Right cardiac atrium (tissue), 5 donors: ENCODE data around the gene METTL9. TPM values are rescaled to one million over a fixed set of nuclear protein-coding genes. Genes with fewer than 3 reads are reported as not detected.
"Not testable (repeated sequence)": the region's sequence is repeated elsewhere in the genome, so short reads cannot be mapped to it uniquely, and the experiment has no call there.

Experiments
- ATAC-seq, 2 donors: fragments of 200-7000 bp; cut with Tn5 transposase; one replicate each; pipeline versions ENCODE4 v1.8.0 to v1.9.1; 2020; ENCODE audit warnings: moderate library complexity in 2 of 2, mild to moderate bottlenecking in 1 of 2
- DNase-seq, 3 donors: peaks; one replicate each; pipeline ENCODE4 v3.0.0-alpha.2; 2020
- H3K27ac ChIP-seq: one replicate; pipeline ENCODE4 v1.5.1; 2013; ENCODE audit warnings: mild to moderate bottlenecking, low read length, control low read depth, moderate library complexity
- H3K27me3 ChIP-seq: one replicate; pipeline ENCODE4 v1.6.1; 2013; ENCODE audit not compliant: control insufficient read depth, insufficient read depth
- H3K4me1 ChIP-seq: one replicate; pipeline ENCODE4 v1.6.1; 2013; ENCODE audit warnings: low read length; ENCODE audit not compliant: control insufficient read depth, insufficient read depth
- H3K4me3 ChIP-seq: one replicate; pipeline ENCODE4 v1.5.1; 2013; ENCODE audit warnings: low read length, control low read depth
- H3K9me3 ChIP-seq: one replicate; pipeline ENCODE4 v1.6.1; 2013; ENCODE audit warnings: low read length; ENCODE audit not compliant: control insufficient read depth
- WGBS: extraction: QIAGEN DNeasy Blood & Tissue Kit; methylation state at CpG from one replicate; pipeline ENCODE4 v1.1.7; 2013; 5-methylcytosine and 5-hydroxymethylcytosine counted together
- intact Hi-C, 4 donors: fragments of 100-400 bp; cut with DNase I; formaldehyde crosslinking; loops; one replicate each; pipeline versions ENCODE4 v1.11.0 to v1.14.0; 2022 to 2023
- polyA plus RNA-seq: library from polyadenylated mRNA; stranded (reverse); fragments of 200-250 nt; gene quantifications from one replicate; pipeline ENCODE4 v1.2.3, GENCODE V29; 2013
- total RNA-seq, 4 donors: library from RNA; stranded (reverse); fragmentation: NEBNext Ultra II Directional; extraction: Animal tissue kit (Norgen Biotek cat#: 25700); gene quantifications; one replicate each; pipeline ENCODE4 v1.2.1, GENCODE V29; 2021
- donor health status: healthy with polysubstance abuse.
- donor health status: DM: no; HTN: yes; CAD: no.
- donor health status: DM: no; HTN: no; CAD: no.
- donor health status: DM: no; HTN: yes; CAD: no; lungs with severe emphysema.
- donor health status: DM: yes; HTN: yes; CAD: no.

The METTL9 gene
- total and polyA plus RNA-seq, 5 donors = 31.5 to 63.2 (median 59.5) TPM

DNA sequence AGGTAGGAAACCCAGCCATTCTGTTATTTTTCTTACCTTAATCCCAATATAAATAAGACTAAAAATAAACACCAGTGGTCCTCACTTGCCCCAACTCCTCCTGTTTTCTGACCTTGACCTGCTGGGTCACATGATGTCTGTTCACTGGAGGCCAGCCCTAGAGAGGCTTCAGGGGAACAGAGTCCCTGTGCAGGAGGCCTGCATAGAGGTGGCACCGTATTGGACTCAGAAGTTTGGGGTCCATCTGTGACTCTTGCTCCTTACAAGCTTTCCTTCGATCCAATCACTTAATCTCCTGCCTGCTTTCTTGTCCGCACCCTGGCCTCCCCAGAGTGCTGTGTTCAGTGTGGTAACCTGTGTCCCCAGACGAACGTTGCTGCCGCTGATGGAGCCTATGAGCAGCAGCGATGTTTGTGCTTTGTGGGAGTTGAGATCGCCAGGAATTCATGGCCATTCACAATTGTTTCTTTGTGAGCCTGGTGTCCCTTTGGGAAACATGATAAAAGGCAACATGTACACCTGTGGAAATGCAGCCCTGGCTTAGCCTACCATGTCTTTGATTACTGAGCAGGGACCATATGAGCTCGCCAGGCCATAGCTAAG lies 48.3 kb downstream of the METTL9 start:
- Histone ChIP-seq H3K9me3 (no peaks in the 10 kb centered on the region), H3K27me3 (no peaks in the 10 kb centered on the region), H3K4me3 (no peak overlapping the region), H3K4me1 (peaks cover 3% of the 10 kb centered on the region), H3K27ac (no peak overlapping the region)
- intact Hi-C loops = loop anchor here in 1 of 4 donors (5.0 kb wide), 1 partner anchor 60 kb away; no protein-coding TSS in a partner anchor
- DNase-seq (no peak), ATAC-seq (no peak)
- 90% methylated on average over 9 of the region's 9 CpGs for WGBS

GRCh38 chr16:21649826-21650406 lies 50.5 kb downstream of the METTL9 start:
- not testable (repeated sequence) for ATAC-seq, H3K4me3 ChIP-seq, H3K27ac ChIP-seq, H3K4me1 ChIP-seq, H3K27me3 ChIP-seq, DNase-seq, H3K9me3 ChIP-seq
- 93% methylated on average over 12 of the region's 12 CpGs for WGBS
- intact Hi-C loops = loop anchor here in 2 of 4 donors (5.0 to 10.0 kb wide), 2 partner anchors 63 to 65 kb away; no protein-coding TSS in a partner anchor

- H3K9me3 ChIP-seq = no peaks in the 10 kb centered on the region
- intact Hi-C loops = loop anchor here in 1 of 4 donors (10.0 kb wide), 1 partner anchor 64 kb away; no protein-coding TSS in a partner anchor
- peaks cover 3% of the 10 kb centered on the region for H3K4me1 ChIP-seq
- H3K27ac ChIP-seq = no peak overlapping the region
- 89% methylated on average over 1 of the region's 1 CpG for WGBS
- H3K27me3 ChIP-seq = no peaks in the 10 kb centered on the region
- ATAC-seq (no peak), DNase-seq (no peak)
- no peak overlapping the region for H3K4me3 ChIP-seq
These were observed 51.1 kb downstream of the METTL9 start for GRCh38 chr16:21650521-21650920.

- H3K4me1 ChIP-seq = peaks cover 1% of the 10 kb centered on the region
These were observed 52.1 kb downstream of the METTL9 start for GRCh38 chr16:21651515-21651914.

GRCh38 chr16:21652453-21652852 lies 53.1 kb downstream of the METTL9 start, which contains the start of gene IGSF6:
Gene IGSF6 (minus strand): TSS chr16:21652608. CDS start chr16:21652598, 10 bp downstream.
- H3K4me1 ChIP-seq = no peaks in the 10 kb centered on the region

More at GRCh38 chr16:21651515-21651914, 52.1 kb downstream of the METTL9 start:
- WGBS = 87% methylated on average over 3 of the region's 3 CpGs
- no peak overlapping the region for H3K27ac ChIP-seq
- intact Hi-C loops = loop anchor here in 1 of 4 donors (10.0 kb wide), 1 partner anchor 63 kb away; no protein-coding TSS in a partner anchor
- no peaks in the 10 kb centered on the region for H3K27me3 ChIP-seq
- DNase-seq (no peak), ATAC-seq (no peak)
- no peak overlapping the region for H3K4me3 ChIP-seq
- no peaks in the 10 kb centered on the region for H3K9me3 ChIP-seq

DNA sequence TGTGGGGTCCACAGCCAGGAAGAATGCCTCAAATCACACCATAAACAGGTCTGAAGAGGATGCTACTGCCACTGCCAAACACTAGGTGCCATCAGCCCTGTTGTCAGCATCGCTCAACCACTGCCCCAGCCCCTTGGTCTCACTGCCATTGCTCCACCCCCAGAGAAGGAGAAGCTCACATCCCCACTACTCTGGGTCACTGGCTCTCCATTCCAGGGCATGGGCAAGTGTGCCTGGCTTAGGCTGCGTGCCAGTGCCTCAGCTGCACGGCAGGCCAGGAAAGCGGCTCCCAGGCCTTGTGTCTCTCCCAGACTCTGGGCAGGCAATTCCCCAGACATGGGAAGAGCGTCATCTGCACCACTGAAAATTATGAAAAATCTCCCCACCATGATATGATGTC lies 54.2 kb downstream of the METTL9 start:
- no peaks in the 10 kb centered on the region for H3K9me3 ChIP-seq
- H3K27ac ChIP-seq = no peak overlapping the region
- intact Hi-C loops = loop anchor here in 1 of 4 donors (10.0 kb wide), 1 partner anchor 61 kb away; no protein-coding TSS in a partner anchor
- DNase-seq (peak in 2 of 3 donors; percentile 56 to 60), ATAC-seq (peak; percentile 35 to 42)
- no peak overlapping the region for H3K4me3 ChIP-seq
- 84% methylated on average over 5 of the region's 5 CpGs for WGBS
- no peaks in the 10 kb centered on the region for H3K27me3 ChIP-seq
- no peaks in the 10 kb centered on the region for H3K4me1 ChIP-seq

More at GRCh38 chr16:21652453-21652852, 53.1 kb downstream of the METTL9 start, which contains the start of gene IGSF6:
- ATAC-seq (no peak), DNase-seq (peak in 1 of 3 donors; percentile 68)
- 83% methylated on average over 6 of the region's 6 CpGs for WGBS
- intact Hi-C loops = loop anchor here in 1 of 4 donors (10.0 kb wide), 1 partner anchor 62 kb away; no protein-coding TSS in a partner anchor
- H3K27ac ChIP-seq = no peak within 1 kb of the TSS
- H3K27me3 ChIP-seq = no peaks in the 10 kb centered on the region
- H3K9me3 ChIP-seq = no peaks in the 10 kb centered on the region
- no peak within 1 kb of the TSS for H3K4me3 ChIP-seq

GRCh38 chr16:21654466-21654865 lies 55.1 kb downstream of the METTL9 start:
- no peaks in the 10 kb centered on the region for H3K4me1 ChIP-seq
- intact Hi-C loops = loop anchor here in 1 of 4 donors (10.0 kb wide), 1 partner anchor 60 kb away; no protein-coding TSS in a partner anchor
- ATAC-seq (no peak), DNase-seq (no peak)
- no peaks in the 10 kb centered on the region for H3K9me3 ChIP-seq
- no peaks in the 10 kb centered on the region for H3K27me3 ChIP-seq
- H3K4me3 ChIP-seq = no peak overlapping the region
- no peak overlapping the region for H3K27ac ChIP-seq
- 86% methylated on average over 1 of the region's 1 CpG for WGBS

DNA sequence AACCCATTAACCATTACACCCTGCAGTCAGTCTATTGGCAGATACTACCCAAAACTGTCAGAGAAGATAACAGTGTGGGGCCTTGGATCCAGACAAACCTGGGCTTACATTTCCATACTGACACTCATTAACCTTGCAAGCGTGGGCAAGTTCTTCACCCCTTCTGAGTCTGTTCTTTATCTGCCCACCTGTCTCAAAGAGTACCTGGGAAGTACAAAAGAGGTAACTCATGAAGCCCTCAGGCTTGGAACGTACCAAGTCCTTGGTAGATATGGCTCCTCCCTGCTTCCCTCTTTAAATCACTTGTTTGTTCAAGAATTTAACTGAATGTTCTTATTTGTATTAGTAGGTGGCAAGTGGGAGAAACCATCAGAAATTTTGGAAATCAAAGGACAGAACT lies 55.5 kb downstream of the METTL9 start:
- Histone ChIP-seq H3K4me1 (no peaks in the 10 kb centered on the region), H3K9me3 (no peaks in the 10 kb centered on the region), H3K27ac (no peak overlapping the region), H3K4me3 (no peak overlapping the region), H3K27me3 (no peaks in the 10 kb centered on the region)
- intact Hi-C loops = loop anchor here in 2 of 4 donors (5.0 to 10.0 kb wide), 2 partner anchors 52 to 60 kb away; no protein-coding TSS in a partner anchor
- 88% methylated on average over 2 of the region's 2 CpGs for WGBS
- DNase-seq (no peak), ATAC-seq (no peak)

DNA sequence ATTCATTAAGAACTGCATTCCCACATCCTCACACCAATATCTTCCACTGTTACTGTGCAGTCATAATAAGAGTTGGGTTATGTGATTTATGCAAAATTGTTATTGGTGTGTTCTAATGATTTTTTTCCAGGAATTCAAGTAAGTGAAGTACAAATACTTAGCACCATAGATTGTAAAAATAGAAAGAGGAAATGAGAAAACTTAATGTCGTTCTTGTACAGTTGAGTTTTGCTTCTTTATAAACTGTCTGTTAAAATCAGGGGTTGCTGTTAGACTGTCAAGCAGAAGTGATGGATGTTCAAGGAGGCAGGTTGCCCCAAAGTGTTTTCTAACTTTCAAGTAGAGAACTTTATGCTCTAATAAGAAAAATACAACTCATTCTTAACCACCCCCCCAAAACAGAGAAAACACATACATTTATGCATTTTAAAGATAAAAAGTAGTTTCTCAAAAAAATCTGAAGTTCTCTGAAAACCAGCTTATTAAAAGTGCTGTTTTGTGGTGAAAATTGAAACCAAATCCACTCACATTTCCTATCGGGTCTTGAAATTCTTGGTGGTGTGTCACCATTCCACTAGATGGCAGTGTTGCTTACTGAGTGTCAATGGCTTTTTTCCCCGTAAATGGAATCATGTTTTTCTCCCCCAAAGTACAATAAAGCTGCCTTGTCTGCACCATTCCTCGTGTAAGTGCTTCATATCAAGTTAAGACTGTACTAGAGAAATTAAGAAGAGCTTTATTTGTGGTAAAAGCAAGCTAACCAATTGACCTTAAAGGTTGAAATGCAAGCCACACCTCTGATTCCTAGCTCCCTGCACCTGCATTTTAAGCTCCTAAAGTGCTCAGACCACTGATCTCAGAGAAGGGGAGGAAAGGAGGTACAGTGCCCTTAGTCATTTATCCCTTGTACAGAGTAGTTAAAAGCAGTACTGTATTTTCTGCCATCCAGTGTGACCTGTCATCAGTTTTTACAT lies 57.7 kb downstream of the METTL9 start:
- Histone ChIP-seq H3K4me3 (no peak overlapping the region), H3K27me3 (no peaks in the 10 kb centered on the region), H3K9me3 (no peaks in the 10 kb centered on the region), H3K27ac (no peak overlapping the region), H3K4me1 (no peaks in the 10 kb centered on the region)
- ATAC-seq (no peak), DNase-seq (no peak)
- 12% methylated on average over 4 of the region's 4 CpGs for WGBS
- intact Hi-C loops = loop anchor here in 3 of 4 donors (2.0 to 10.0 kb wide), 3 partner anchors 50 to 58 kb away; no protein-coding TSS in a partner anchor

DNA sequence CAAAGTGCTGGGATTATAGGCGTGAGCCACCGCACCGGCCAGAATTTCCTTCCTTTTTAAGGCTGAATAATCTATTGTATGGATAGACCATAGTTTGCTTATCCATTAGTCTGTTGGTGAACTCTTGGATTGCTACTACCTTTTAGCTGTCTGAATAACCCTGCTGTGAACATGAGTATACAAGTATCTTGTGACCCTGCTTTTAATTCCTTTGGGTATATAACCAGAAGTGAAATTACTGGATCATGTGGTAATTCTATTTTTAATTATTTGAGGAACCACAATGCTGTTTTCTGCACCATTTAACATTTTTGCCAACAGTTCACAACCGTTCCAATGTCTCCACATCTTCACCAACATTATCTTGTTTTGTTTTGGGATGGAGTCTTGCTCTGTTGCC lies 59.7 kb downstream of the METTL9 start:
- Histone ChIP-seq H3K4me1 (no peaks in the 10 kb centered on the region), H3K9me3 (no peaks in the 10 kb centered on the region), H3K27me3 (no peaks in the 10 kb centered on the region), H3K4me3 (no peak overlapping the region), H3K27ac (no peak overlapping the region)
- ATAC-seq (no peak), DNase-seq (no peak)
- intact Hi-C loops = loop anchor here in 2 of 4 donors (5.0 to 10.0 kb wide), 2 partner anchors 48 to 56 kb away; no protein-coding TSS in a partner anchor
- 88% methylated on average over 4 of the region's 4 CpGs for WGBS
